Heart left ventricle (tissue), 13 donors: ENCODE measurements around the gene PRR5.

Experiments
- POLR2A ChIP-seq, 2 donors: fragments of 450-650 bp; IDR thresholded peaks; one replicate each; pipeline ENCODE4 v1.6.1; 2017; ENCODE audit warnings: antibody characterized with exemption in 2 of 2, mild to moderate bottlenecking in 2 of 2, moderate library complexity in 2 of 2
- TF ChIP-seq, protein P1 (sequence below), 12 donors: fragments of 200-600 bp; sonication (generic) in 4 of 12; IDR thresholded peaks; one replicate each; pipeline versions ENCODE4 v1.5.0 to v1.8.0; 2018 to 2022; ENCODE audit warnings: antibody characterized with exemption in 12 of 12, mild to moderate bottlenecking in 5 of 12
- donor health status: ischemic (EF 13 %, LVEDD 7.1; RV severe dilation, severe dysfunction).
- donor health status: DM: no; HTN: yes; CAD: no.
- donor health status: DM: no; HTN: no; CAD: no.
- donor health status: ischemic (EF 25% LVEDD 6.9; RV normal size, moderate dysfunction).
- donor health status: ischemic (EF 25% LVEDD 5.7; RV mildly dilated, moderate dysfunction).
- donor health status: ischemic (EF 35%, LVEDD 5.7; RV mildly dilated, moderate dysfunction).
- donor health status: nonischemic (EF 11% LVEDD 7.7; RV severe dilation, severe dysfunction).
- donor health status: DM: yes; HTN: yes; CAD: no.
- donor health status: PGD.
- donor health status: ischemic (EF 29% LVEDD 5.4; RV normal size, mild dysfunction).
- donor health status: nonischemic (EF 23%, LVEDD 6.1; RV moderate dilation, normal function).

- TF ChIP-seq, protein P1, sequence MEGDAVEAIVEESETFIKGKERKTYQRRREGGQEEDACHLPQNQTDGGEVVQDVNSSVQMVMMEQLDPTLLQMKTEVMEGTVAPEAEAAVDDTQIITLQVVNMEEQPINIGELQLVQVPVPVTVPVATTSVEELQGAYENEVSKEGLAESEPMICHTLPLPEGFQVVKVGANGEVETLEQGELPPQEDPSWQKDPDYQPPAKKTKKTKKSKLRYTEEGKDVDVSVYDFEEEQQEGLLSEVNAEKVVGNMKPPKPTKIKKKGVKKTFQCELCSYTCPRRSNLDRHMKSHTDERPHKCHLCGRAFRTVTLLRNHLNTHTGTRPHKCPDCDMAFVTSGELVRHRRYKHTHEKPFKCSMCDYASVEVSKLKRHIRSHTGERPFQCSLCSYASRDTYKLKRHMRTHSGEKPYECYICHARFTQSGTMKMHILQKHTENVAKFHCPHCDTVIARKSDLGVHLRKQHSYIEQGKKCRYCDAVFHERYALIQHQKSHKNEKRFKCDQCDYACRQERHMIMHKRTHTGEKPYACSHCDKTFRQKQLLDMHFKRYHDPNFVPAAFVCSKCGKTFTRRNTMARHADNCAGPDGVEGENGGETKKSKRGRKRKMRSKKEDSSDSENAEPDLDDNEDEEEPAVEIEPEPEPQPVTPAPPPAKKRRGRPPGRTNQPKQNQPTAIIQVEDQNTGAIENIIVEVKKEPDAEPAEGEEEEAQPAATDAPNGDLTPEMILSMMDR (IDR thresholded peaks at IDR 0.05), result no peak
- no peak for TF ChIP-seq POLR2A (IDR thresholded peaks at IDR 0.05)
These were observed 5.2 kb downstream of the PRR5 start for GRCh38 chr22:44707178-44707577.
